IPS DF 4.7 (cell line): ENCODE data around the gene CYB5R2.
"Not testable (repeated sequence)": the region's sequence is repeated elsewhere in the genome, so short reads cannot be mapped to it uniquely, and the experiment has no call there.

Source experiments
- DNase-seq: peaks from one replicate; pipeline ENCODE4 v3.0.0-alpha.2; 2013; ENCODE audit warnings: low spot score; ENCODE audit errors: extremely low read depth

Gene CYB5R2

DNA sequence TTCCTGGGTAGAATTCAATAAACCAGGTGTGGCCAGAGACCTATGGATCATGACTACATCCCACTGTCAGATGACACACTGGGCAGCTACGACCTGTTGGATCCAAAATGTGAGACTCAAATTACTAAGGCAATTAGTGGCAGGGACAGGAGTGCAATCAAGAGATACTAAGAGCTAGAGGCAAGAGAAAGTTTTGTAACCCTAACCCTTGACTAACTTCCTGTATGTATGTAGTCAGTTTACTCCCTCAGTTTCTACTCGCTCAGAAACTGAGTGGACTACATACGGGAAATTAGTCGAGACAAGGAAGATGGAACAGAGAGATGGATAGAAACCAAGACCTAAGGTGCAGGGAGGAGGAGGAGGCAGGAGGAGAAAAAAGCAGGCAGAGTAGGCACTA, 2.7 kb downstream of the CYB5R2 start:
- DNase-seq = no peak

DNA sequence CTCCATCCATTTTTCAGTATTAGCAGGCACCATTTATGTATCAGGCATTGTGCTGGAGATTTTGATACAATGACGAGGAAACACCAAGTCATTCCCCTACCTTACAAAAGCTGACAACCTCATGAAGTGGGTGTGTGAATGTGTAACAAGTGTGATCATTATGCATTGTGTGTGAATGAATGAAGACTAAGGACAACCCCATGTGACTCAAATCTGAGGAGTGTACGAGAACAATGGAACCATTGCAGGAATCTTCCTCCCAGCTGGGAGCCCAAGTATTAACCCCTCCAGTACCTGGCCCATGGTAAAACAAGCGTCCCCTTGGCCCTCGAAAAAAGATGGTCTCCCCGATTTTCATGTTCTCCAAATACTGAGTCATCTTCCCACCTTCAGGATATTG, 4.4 kb downstream of the CYB5R2 start:
- DNase-seq = no peak

DNA sequence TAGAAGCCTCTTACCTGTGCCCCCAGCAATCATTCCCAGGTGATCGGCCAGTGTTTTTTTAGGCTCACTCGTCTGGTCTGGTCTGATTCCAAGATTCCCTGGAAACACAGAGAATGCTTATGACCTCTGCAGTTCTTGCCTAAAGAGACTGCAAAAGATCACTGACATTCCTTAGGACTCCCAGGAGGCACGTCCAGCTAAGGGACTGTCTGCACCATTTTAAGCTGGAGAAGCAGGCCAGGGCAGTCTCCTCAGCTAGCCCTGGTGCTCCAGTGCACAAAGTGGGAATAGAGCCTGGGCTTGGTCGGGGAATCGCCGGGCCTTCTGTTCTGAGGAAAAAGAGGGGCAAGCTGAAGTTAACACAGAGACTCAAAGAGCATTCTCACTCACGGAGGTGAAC, 4.8 kb downstream of the CYB5R2 start:
- no peak for DNase-seq

DNA sequence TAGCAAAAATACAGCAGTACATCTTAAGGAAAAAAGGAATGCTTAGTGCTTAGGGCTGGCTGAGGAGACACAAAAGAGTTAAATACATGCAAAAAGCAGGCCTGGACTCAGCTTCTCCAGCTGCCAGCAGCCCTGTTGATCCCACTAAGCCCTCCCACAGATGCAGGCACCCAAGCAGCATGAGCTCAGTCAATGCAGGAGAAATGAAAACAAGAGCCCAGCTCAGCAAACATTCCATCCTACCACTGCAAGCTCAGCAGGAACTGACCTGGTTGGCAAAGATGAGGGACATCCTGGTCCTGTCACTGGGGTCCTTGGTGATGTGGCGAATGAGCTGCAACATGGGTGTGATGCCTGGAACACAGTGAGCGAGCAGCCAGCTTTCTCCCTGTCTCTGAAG, 5.8 kb downstream of the CYB5R2 start:
- DNase-seq = no peak

DNA sequence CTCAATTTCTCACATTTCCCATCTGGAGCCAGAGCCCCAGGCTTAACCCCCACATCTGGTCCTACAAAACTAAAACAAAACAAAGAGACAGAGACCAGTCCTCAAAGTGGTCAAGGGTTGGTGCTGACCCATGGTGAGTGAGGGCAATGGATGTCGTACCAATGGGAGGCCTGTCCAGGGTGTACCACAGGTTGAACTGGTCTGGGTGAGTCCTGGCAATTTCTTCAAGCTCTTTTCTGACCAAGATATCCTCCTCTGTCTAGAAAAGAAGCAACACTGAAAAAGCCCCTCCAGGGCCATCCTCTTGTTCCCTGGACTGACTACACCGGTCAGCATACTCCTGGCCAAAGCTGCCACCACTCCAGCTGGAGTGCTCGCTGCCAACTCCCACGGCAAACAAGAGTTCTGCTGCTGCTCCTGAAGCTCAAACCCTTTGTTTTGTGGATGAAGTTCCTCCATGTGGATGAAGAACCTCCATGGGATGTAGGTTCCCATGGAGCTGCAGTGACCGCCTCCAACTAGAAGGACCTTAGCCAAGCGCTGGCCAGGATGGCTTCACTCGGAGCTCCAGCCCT, 6.9 kb downstream of the CYB5R2 start:
- no peak for DNase-seq

DNA sequence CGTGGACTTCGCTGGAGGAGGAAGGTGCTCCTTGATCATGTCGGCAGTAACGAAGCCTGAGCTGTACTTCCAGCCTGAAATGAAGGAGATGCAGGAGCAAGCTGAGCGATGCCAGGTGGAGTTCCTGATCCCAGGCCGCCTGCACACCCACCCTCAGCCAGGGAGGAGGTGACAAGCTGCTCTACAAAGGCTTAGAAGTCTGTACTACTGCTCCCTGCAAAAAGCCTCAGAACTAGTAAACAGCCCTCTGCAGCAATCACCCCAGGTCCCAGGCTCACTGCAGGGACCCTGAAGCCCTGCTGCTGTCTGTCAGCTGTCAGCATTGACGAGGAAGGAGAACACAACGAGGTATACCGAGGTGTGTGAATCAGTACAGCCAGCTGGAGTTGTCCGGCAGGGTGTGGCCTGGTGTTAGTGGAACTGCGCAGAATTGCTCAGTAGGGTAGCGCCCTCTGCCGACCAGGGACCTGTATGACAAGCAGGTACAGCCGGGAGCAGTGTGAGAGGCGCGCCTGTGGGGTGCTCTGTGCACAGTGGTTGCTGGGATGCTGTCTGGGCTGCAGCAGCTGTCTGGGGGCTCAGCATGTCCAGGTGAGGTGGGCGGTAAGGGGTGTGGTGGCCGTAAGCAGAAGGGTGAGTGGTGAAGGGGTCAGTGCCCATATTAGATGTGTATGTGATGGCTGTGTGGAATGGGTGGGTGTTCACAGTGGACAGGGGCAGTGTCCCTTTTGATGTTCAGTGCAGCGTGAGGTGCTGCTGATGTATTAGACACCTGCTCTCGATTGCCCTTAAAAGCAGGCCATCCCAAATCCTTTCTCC, 7.6 kb downstream of the CYB5R2 start:
- no peak for DNase-seq

DNA sequence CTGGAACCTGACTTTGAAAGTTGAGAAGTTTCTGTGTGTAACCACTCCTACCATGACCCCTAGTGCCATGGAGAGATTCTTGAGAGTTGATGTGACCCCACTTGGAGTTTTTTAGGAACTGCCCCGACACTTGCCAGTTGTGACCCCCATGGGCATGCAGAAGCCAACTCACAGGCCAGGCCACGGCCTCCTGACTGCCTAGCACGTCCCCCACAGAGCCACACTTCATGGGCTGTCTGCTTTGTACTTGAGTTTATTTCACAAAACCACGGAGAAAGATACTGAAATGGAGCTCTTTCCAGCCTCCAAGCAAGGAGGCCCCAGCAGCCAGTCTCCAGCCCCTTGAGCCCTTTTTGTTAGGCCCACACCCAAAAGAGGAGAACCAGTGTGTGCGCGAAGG, 8.4 kb downstream of the CYB5R2 start:
- no peak for DNase-seq

DNA sequence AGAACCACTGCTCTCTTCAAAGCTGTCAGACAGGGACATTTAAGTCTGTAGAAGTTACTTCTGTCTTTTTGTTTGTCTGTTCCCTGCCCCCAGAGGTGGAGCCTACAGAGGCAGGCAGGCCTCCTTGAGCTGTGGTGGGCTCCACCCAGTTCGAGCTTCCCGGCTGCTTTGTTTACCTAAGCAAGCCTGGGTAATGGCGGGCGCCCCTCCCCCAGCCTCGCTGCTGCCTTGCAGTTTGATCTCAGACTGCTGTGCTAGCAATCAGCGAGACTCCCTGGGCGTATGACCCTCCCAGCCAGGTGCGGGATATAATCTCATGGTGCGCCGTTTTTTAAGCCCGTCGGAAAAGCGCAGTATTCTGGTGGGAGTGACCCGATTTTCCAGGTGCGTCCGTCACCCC, 9.8 kb downstream of the CYB5R2 start:
- not testable (repeated sequence) for DNase-seq

DNA sequence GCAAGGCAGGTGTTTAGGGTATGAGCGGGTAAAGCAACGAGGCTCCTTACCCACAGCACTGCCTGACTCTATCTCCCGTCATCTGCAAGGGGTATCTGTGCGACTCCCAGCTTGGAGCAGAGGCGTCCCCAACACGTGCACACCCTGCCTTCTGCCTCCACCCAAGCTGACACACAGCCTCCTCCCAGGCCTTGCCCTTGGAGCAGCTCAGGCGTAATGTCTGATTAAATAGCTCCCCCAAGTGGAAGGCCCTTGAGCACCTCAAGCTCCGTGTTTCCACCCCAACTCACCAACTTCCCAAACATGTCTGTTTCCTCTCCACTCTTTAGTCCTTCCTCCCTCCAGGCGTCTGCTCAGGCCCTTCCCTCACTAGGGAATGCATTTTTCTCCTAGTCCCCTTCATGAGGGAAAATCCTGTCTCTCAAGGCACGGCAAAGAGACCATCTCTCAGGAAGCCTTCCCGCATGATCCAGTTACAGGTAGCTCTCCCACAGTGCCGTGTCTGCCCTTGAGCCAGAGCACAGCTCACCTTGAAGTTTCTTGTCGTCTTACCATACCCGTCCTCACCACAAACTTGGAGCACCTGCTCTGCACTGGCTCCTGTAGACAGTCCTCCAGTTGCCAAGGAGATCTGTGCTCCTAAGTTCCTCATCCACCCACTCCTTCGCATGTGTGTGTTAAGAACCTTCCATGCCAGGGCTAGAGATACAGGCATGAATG, 15.8 kb downstream of the CYB5R2 start:
- no peak for DNase-seq

DNA sequence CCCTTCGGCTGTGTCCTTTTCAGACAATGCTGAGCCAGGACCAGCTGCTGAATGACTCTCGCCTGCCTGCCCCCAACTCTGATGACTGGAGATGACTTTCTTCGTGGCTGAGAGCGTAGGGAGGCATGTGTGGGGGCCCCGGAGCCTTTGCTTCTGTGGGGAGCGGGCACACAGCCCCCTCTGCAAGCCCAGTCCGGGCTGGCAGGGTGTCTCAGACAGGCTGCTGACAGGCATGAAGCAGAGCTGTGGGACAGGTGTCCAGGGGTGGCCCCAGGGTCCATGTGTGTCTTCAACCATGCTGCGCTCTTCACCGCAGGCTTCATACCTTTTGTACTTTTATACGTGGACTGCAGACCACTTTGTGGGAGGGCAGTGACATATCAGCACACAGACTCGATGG, 16.6 kb downstream of the CYB5R2 start:
- DNase-seq = no peak

DNA sequence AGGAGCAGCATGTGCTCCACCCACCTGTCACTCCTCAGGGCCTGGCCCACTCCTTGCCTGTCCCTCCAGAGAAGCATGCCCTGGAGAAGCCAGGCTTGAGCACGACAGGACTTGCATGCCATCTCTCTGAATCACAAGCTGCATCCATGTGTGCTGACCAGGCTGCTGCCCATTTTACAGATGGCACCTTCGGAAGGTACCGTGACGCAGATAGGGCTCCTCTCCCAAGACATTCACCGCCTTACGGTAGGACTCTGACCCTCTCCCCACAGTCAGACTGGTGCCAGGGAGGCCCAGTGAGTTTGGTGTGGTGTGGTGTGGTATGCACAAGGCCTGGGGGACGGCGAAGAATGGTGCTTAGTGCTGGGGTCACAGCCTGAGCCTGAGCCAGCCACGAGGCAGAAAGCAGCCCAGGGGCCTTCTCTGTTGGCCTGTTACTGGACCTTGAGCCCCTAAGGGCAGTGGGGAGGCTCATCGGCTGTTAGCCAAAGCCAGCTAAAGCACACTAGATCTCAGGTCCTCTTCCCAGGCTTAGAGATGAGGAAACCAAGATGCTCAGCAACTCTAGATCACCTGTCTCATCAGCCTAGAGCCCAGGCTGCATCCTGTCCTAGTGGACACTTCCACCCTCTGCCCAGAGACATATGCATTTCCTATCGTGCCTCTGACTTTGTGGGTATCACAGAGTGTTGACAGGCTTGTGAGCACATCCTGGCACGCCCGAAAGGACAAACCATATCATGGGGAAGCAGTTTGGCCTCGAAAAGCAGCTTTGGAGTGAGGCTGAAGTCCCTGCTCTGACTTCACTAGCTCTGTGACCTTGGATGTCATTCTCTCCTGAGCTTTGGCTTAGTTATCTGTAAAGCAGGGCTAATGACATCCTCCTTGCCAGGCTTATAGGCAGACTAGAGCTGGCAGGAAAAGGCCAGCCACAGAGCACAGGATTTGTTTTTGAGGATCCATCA, 17.8 kb downstream of the CYB5R2 start:
- DNase-seq = no peak

DNA sequence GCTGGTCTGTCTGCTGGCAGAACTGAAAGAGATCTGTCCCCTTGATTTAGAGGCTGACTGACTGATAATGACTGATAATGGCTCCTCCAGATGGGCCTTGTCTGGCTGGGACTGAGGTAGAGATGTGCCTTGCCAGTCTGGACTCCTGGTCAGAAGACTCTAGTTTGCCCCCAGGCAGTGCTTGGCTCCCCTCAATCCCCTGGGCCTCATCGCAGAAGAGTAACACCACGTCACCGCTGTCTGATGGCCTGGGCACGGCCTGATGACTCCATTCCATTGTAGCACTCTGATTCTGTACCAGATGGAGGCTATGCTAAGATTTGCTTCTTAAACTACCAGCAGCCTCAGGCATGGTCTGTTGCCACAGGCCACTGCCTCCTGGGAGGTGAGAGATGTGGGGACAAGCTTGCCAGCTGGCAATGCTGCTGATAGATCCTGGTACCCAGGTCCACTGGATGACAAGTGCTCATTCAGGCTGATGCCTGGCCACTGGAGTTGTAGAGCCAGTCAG, 19.1 kb downstream of the CYB5R2 start:
- DNase-seq = no peak

DNA sequence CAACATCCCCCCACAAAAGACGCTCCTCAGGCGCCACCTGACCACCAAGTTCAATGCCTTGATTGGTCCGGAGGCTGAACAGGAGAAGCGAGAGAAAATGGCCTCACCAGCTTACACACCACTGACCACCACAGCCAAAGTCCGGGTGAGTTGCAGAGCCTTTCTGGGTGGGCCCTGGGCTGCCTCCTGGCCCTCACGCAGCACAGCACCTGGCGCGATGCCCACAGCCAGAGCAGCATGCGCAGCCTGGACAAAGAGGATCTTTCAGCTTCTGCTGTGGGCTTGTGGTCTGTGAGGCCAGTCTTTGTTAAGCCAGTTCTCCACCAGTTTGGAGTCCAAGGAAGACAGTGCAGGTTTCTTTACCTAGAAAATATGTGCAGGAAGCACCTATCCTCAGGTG, 21.6 kb downstream of the CYB5R2 start:
- no peak for DNase-seq

DNA sequence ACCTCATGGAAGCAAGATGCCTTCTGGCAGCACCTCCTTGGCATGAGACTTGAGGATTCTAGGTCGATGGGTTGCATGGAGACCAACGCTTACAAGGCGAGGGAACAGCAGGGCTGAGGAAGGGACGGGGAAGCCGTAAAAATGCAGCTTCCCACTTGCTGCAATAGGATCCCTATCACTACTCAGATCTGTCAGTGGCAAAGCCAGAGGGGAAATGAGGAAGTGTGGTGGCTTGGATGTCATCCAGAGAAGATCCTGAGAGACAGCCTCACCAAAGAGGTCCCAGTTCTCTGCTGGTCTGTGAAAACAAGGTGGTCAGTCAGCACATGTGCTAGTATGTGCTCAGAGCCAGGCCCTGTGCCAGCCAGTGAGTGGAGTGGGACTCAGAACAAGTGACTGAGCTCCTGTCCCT, 22.2 kb downstream of the CYB5R2 start:
- DNase-seq = no peak

DNA sequence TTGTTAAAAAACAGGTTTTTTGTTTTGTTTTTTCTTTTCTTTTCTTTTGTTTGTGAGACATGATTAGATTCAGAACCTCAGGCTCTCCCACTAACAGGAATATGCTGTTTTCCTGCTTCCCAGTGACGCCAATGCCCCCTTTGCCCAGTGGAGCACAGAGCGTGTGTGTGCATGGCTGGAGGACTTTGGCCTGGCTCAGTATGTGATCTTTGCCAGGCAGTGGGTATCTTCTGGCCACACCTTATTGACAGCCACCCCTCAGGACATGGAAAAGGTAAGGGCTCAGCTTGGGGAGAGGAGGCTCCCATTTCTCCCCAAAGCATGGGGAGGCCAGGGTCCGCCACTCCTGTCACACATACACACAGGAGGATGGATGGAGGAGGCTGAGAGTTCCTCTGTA, 25.0 kb downstream of the CYB5R2 start:
- no peak for DNase-seq

DNA sequence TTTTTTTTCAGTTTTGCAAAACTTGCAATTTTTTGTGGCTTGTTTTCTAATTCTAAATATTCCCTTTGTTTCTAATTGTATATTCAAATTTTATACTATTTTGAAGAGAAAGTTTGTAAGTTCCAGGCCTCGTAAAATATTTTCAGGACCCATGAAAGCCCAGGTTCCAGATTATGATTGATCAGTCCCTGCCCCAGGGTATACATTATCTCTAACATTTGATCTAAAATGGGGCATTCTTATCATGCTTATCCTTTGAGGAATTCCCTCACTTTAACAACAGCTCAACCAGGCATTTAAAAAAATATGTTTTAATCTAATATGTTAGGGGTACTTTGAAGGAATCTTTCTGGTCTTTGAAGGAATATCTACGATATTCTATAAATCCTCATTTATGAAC, 26.4 kb downstream of the CYB5R2 start:
- no peak for DNase-seq

DNA sequence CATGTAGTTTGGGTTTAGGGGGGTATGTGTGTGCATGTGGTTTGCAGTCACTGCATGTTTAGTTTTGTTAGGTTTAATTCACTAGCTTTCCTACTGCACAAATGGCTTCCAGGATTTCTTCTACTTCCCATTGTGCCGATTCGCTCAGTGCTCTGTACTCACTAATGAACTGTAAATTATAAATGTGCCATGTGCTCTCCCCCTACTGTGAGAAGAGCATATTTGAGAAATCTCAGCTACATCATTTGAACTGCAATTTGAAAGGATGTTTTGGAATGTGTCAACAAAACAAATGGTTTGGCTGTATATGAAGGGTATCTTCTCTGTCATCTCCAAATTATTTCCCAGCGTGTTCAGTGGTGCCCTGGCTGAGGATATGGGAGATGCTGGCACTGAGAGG, 28.1 kb downstream of the CYB5R2 start:
- DNase-seq = no peak

DNA sequence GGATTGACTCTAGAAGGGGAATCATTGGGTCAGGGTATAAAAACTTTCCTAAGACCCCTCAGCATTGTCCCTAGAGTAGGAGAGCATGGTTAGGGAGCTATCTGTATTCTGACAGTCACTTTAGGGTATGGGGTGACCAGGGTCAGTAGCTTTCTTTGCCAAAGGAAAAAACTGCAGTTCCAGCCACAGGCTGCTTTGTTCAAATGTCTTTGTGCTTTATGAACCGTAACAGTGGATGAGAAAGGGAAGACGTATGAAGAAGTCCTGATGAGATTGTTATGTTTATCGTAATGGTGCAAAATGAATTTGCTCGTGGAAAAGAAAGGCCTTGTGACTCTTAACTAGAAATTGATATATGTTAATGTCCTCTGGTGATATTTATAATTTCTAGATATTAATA, 30.0 kb downstream of the CYB5R2 start:
- no peak for DNase-seq

DNA sequence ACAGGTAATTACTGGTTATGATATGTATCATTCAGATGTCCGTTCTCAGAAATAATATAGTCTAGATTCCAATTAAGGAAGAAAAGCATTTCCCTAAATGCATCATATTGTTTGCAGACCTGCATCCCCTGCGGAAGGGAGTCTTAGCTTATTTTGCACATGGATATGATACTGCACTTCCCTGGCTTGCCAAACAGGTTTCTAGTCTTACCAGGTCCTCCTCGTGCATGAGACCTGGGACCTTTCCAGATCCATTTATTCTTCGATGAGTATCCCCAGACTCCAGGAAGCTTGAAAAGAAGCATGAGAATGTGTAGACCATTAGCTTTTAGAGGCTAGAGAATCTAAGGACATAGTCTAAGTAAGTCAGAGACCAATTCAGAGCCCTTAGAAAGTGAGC, 30.6 kb downstream of the CYB5R2 start:
- DNase-seq = no peak

DNA sequence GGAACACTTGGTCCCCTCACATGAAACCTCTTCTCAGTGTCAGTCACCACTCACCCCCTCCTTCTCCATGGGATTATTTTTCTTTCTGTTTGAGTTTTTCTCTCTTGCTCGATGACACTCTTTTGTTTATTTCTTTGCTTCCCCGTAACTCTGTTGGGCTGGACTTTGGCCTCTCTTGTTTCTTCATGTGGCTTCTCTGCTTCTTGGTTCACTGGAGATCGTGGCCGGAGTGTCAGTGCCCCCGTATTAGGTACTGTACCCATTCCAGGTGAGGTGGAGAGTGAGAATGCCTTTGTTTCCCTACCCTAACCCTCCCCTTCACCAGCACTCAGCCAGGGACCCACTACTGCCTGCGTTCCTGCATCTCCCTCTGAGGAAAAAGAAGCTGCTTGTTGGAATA, 32.5 kb downstream of the CYB5R2 start:
- no peak for DNase-seq

DNA sequence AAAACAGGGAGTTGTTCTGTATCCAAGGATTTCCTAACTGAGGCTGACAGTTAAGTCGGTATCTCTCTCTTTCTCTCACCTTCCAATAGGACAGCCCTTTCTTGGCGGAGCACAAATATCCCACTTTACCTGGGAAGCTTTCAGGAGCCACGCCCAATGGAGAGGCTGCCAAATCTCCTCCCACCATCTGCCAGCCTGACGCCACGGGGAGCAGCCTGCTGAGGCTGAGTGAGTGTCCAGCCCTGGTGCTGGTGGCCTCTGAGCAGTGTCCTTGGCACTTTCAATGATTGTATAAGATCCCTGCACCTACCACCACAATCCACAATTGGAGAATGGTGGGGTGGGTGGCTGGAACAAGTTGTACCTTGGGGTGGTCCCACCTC, 33.7 kb downstream of the CYB5R2 start:
- no peak for DNase-seq
